ENCODE measurements around the gene ZNF333.

ZNF333 gene

GRCh38 chr19:14672188-14672872, 17.5 kb upstream of the ZNF333 start (continued):
- TF ChIP-seq KLF7 (tag by site-specific recombination; IDR thresholded peaks at IDR 0.05; ENCODE audit: borderline replicate concordance) (no peak), TRIM28 (IDR thresholded peaks at IDR 0.05; ENCODE audit: borderline replicate concordance, low read length) (no peak), OSR2 (tag by site-specific recombination; IDR thresholded peaks at IDR 0.05) (no peak), ZNF19 (tag by site-specific recombination; IDR thresholded peaks at IDR 0.05; ENCODE audit: low read depth) (no peak), ZNF140 (tag by site-specific recombination; IDR thresholded peaks at IDR 0.05) (no peak)

DNA sequence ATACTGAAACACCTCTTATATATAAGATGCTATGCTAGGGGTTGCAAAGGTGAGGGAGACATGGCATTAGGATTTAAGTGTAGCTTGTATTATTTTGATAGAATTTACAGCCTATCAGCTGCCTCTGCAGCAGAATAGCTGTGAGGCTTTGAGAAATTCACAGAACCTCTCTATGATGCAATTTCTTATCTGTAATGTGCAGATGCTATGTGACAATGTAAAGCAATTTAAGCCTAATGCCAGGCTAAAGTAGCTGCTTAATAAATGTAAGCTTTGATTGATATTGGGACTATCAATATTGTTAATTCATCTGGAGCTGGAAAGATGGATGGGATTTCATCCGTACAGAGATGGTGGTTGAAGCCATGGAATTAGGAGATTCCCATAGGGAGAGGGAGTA, 16.8 kb upstream of the ZNF333 start:
- CTCF ChIA-PET = interaction anchor here (0.6 to 0.7 kb wide), 2 partner anchors 100 to 189 kb away, joined by 3 read pairs; no protein-coding TSS in a partner anchor
- TF ChIP-seq KLF10 (tag by site-specific recombination; IDR thresholded peaks at IDR 0.05) (no peak), HOXC10 (CRISPR knock-in tag; IDR thresholded peaks at IDR 0.05) (no peak), ZFP3 (tag by site-specific recombination; IDR thresholded peaks at IDR 0.05; ENCODE audit: low read depth) (no peak), ZSCAN4 (tag by site-specific recombination; IDR thresholded peaks at IDR 0.05) (no peak), ZNF677 (tag by site-specific recombination; IDR thresholded peaks at IDR 0.05) (no peak), IKZF3 (tag by site-specific recombination; IDR thresholded peaks at IDR 0.05) (no peak), ZNF239 (tag by site-specific recombination; IDR thresholded peaks at IDR 0.05) (no peak), ZNF350 (tag by site-specific recombination; IDR thresholded peaks at IDR 0.05) (no peak), ZNF792 (tag by site-specific recombination; IDR thresholded peaks at IDR 0.05) (no peak), ZNF112 (tag by site-specific recombination; IDR thresholded peaks at IDR 0.05) (no peak), ZNF19 (tag by site-specific recombination; IDR thresholded peaks at IDR 0.05; ENCODE audit: low read depth) (no peak), ZNF660 (tag by site-specific recombination; IDR thresholded peaks at IDR 0.05) (no peak), BCL11B (tag by site-specific recombination; IDR thresholded peaks at IDR 0.05; ENCODE audit: low read depth) (no peak)
- TF ChIP-seq, protein P1, sequence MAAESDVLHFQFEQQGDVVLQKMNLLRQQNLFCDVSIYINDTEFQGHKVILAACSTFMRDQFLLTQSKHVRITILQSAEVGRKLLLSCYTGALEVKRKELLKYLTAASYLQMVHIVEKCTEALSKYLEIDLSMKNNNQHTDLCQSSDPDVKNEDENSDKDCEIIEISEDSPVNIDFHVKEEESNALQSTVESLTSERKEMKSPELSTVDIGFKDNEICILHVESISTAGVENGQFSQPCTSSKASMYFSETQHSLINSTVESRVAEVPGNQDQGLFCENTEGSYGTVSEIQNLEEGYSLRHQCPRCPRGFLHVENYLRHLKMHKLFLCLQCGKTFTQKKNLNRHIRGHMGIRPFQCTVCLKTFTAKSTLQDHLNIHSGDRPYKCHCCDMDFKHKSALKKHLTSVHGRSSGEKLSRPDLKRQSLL (tag by site-specific recombination; IDR thresholded peaks at IDR 0.05) = no peak
- TF ChIP-seq, protein P2, sequence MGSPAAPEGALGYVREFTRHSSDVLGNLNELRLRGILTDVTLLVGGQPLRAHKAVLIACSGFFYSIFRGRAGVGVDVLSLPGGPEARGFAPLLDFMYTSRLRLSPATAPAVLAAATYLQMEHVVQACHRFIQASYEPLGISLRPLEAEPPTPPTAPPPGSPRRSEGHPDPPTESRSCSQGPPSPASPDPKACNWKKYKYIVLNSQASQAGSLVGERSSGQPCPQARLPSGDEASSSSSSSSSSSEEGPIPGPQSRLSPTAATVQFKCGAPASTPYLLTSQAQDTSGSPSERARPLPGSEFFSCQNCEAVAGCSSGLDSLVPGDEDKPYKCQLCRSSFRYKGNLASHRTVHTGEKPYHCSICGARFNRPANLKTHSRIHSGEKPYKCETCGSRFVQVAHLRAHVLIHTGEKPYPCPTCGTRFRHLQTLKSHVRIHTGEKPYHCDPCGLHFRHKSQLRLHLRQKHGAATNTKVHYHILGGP (tag by site-specific recombination; IDR thresholded peaks at IDR 0.05) = no peak
- POLR2A ChIA-PET = no interaction called here

DNA sequence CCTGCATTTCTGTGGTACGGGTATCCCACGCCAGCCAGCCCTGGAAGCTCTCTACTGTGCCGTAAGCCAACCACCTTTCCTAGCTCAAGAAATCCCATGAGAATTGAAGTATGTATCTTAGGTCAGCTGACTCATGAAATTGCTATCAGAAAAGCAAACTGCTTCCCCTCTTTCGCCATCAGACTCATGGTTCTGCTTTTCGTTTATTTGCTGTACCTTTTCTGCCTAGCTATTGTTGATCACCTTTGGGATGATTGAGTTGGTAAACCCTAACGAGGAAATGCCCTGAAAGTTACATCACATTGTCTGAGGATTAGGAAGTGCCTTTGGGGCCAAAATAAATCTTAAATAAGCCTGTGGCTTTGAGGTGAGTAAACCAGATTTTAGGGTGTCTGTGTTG, 15.1 kb upstream of the ZNF333 start, which contains the start of gene ADGRE3:
ADGRE3 (minus strand) TSS at position 81 of the 400 bp plus-strand sequence; CDS start at position 7, 74 bp downstream.
- Histone ChIP-seq H3K36me3 (ENCODE audit: control insufficient read depth in 2 of 2, insufficient read depth in 1 of 2, low read length in 2 of 2) (no peaks in the 10 kb centered on the region), H3K4me3 (ENCODE audit: low read depth, low read length) (no peak within 1 kb of the TSS), H3K27ac (ENCODE audit: extremely low read depth, low read depth, low read length) (no peak within 1 kb of the TSS), H3K9me3 (ENCODE audit: control insufficient read depth, insufficient read depth, low read depth, low read length) (no peaks in the 10 kb centered on the region), H3K4me1 (ENCODE audit: control insufficient read depth, insufficient read depth, low read length) (no peaks in the 10 kb centered on the region)
- ChIA-PET CTCF (no interaction called here), POLR2A (interaction anchor here (1.5 kb wide), 1 partner anchor 15 kb away, joined by 3 read pairs; the partner anchor contains the start of gene ZNF333)
- TF ChIP-seq SCRT2 (tag by site-specific recombination; IDR thresholded peaks at IDR 0.05) = no peak
- no peak for TF ChIP-seq ZFP69B (tag by site-specific recombination; IDR thresholded peaks at IDR 0.05)
- no peak for TF ChIP-seq ZNF362 (tag by site-specific recombination; IDR thresholded peaks at IDR 0.05)
- no peak for TF ChIP-seq GLIS2 (tag by site-specific recombination; IDR thresholded peaks at IDR 0.05)
- TF ChIP-seq ZNF350 (tag by site-specific recombination; IDR thresholded peaks at IDR 0.05) = no peak
- TF ChIP-seq ZEB2 (tag by site-specific recombination; IDR thresholded peaks at IDR 0.05) = no peak
- TF ChIP-seq, protein P2 (tag by site-specific recombination; IDR thresholded peaks at IDR 0.05) = no peak
- no peak for TF ChIP-seq ZNF501 (tag by site-specific recombination; IDR thresholded peaks at IDR 0.05)
- no peak for TF ChIP-seq ZNF404 (tag by site-specific recombination; IDR thresholded peaks at IDR 0.05)
- TF ChIP-seq EGR2 (tag by site-specific recombination; IDR thresholded peaks at IDR 0.05; ENCODE audit: low read depth) = no peak
- no peak for TF ChIP-seq ZNF596 (tag by site-specific recombination; IDR thresholded peaks at IDR 0.05)

More for the DNA sequence above, 16.8 kb upstream of the ZNF333 start:
- no peaks in the 10 kb centered on the region for H3K9me3 ChIP-seq (ENCODE audit: control insufficient read depth, insufficient read depth, low read depth, low read length)
- H3K36me3 ChIP-seq (ENCODE audit: control insufficient read depth in 2 of 2, insufficient read depth in 1 of 2, low read length in 2 of 2) = no peaks in the 10 kb centered on the region
- H3K4me3 ChIP-seq (ENCODE audit: low read depth, low read length) = no peak overlapping the region
- no peaks in the 10 kb centered on the region for H3K4me1 ChIP-seq (ENCODE audit: control insufficient read depth, insufficient read depth, low read length)
- no peak overlapping the region for H3K27ac ChIP-seq (ENCODE audit: extremely low read depth, low read depth, low read length)

Measured in HEK293 (cell line).